Stimulated activated naive CD4-positive, alpha-beta T cell (primary cell): ENCODE data around the gene FMNL2.

Source experiments
- DNase-seq, 6 experiments: peaks; one replicate each; lab custom pipeline; 2025; lab: John Stamatoyannopoulos, UW

FMNL2 gene

GRCh38 chr2:152405206-152406118 lies 70.5 kb downstream of the FMNL2 start:
- DNase-seq = no peak

DNA sequence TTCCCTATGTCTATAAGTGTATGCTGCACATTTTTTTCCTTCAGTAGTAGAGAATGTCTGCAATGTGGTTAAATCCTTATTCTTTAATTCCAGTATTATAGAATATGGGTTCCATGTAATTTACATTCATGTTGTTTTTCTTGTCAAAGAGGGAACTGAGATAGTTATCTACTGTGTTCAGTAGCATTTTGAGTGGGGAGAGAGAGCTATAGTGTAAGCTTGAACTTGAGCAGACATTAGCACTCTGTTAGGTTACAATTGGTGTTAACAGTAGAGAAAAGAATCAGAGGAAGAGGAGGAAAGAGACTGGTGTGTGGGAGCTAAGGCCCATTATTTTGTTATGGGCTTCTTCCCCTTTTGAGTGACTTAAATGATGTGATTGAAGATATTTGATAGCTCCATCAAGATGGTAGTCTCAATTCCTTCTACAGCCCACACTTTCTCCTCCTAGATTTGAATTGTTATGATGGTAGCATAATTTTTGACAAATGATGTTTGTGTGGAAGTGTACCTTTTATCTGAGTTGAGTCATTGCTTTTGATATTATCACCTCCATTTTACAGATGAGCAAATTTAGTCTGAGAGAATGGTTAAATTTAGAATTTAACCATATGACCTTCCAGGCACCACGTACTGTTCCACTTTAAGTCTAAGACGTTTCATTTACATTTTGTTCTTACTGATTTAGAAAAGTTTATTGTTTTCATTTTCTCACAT lies 71.3 kb downstream of the FMNL2 start:
- no peak for DNase-seq

- no peak for DNase-seq
Measured at GRCh38 chr2:152406836-152407161, 71.8 kb downstream of the FMNL2 start.

DNA sequence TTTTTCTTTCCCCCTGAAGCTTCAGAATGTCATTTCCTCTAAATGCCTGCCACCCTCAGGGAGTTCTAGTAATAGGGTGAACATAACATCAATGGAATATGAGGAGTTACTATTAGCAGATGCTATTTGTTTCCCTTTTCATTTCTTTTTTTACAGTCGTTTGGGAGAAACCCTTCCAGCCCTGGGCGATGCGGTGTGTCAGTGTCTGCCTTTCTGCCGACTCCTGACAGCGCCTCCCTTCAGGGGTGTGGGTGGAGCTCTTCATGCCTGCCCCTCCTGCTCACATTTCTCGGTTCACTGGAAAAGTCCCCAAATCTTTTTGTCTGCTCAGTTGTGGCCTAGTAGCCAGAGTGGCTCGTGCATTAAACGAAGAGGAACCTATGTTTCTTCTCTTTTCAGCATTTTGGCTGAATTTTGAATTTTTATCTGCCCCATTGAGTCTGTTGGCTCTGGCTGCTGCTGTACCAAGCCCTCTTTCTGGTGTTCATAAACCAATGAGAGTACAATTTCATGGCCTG lies 72.3 kb downstream of the FMNL2 start:
- no peak for DNase-seq

DNA sequence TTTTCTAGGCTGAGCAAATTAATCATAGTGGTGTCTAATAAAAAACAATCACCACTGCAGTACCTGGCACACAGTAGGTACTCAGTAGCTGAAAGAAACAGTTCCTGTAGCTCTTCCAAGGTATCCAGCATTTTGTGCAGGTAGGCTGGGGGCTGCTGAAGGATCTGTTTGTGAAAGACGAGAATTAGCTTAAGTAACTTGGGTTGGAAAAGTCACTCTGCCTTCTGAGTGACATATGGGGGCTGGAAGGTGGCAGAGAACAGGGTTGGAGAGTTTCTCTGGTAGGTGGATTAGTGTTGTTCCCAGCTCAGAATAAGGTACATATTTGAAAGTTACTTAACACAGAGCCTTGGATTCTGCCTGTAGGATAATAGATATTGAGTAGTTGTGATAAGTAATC lies 72.8 kb downstream of the FMNL2 start:
- no peak for DNase-seq

DNA sequence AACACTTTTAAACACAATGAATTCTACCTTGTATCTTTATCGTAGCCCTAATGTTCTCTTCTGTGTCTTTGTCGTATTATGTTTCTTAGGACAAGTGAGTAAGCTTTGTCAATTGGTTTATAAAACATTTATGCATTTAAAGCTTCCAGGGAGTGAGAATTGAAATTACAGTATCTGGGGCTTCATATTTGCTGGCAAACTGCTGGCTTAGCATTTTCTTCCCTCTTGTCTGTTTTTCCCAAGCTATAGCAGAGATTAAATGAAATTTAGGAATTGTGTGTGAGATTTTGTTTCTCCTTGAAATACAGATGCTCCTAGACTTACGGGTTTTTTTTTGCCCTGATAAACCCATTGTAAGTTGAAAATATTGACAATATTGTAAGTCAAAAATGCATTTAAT lies 73.3 kb downstream of the FMNL2 start:
- DNase-seq = no peak

- DNase-seq = no peak
Measured at GRCh38 chr2:152409386-152410164, 74.6 kb downstream of the FMNL2 start.

DNA sequence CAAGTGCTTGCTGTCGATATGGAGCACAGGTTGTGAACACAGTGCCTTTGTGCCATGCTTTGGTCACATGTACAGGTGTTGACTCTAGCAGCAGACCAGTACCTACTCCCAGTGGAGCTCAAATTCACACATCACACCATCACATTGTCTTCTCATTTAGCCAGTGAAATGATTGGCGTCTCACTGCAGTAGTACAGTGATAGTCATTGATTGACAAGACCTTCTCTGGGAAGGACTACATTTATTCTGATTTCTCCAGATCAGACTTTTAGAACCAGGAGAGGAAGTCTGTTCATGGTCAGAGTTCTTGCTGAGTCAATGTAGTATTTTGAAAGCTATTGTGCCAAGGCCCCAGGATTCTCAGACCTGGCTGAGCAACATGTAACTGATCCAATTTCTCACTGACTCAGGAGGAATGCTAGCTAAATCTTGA lies 75.2 kb downstream of the FMNL2 start:
- DNase-seq = no peak

DNA sequence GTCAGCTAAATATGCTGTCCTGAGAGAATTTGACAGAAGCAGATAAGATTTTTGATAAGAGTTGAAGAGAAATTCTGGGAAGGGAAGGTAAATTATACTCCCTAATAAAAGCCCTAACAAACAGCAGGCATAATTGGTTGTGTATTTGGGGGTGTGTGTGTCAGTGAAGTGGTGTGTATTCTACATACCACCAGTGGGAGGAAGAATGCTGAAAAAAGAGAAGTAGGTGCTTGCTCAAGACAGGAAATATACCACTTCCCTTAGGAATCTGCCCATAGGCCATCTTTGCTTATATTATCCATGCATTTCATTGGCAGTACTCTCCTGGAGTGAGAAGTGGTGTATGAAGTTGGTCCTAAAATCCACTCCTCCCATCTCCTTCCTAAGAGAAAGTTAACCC lies 76.2 kb downstream of the FMNL2 start:
- DNase-seq = no peak

DNA sequence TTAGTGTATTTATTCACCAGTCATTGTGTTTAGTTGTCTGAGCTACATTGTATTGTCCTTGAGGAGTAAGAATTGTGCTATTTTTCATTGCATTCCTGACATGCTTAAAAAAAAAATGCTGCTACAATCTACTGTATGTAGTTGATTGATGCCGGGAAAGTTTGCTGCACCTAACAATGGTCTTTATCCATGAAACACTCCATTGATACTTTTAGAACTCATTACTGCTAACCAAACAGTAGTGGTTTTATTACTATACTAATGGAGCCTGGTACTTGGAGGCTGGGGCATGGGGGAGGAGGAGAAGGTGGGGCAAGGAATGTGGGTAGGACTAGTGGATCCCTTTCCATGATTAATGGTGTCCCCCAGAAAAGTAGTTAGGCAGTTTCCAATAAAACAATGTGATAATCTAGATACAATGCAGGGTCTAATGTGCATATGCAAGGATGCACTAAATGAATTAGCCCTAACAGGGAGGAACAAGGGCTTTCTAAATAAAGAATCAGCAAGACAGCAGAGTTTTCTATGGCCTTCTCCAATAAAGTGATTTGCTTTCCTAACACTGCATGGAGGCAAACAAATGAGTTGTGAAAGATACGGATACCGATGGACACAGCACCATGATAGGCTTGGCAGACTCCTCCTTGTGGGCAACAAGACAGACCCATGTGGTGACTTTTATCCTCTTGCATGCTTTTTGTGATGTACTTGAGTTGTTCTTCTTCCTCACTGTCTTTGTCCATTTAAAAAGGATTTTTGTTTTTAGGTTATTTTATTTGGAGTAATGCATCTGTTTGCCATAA lies 78.5 kb downstream of the FMNL2 start:
- no peak for DNase-seq

DNA sequence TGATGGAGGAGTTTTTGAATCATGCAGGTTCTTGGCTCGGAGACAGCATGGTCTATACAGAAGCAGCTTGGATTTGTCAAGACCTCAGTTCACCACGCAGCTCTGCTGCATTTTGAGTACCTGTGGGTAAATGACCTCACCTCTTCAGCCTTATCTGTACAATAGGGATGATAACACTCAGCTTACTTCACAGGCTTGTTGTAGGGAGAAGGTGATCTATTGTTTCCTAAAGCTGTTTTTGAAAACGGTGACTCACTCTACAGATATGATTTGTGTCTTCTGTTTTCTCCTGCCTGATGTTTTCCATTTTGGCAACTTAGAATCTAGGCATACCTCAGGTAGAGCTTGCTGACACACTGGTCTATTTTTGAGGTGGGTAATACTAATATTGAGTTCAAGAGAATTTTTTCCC lies 80.3 kb downstream of the FMNL2 start:
- no peak for DNase-seq

DNA sequence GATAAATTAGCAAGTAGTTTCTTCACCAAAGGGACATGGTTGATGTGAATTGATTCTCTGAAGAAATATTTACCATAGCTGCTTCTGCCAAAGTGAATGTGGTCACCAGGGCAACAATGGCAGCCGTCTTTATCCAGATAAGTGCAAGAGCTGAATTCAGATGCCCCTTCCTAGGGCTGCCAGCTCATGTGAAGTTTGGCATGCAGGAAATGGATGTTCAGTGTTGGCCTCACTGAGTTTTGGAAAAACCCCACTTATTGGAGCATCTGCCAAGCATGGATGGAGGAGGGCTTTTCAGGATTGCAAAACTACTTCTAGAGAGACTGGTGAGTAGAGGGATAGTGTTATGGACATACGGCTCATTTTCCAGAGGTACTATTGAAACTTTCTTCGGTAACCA lies 80.8 kb downstream of the FMNL2 start:
- no peak for DNase-seq

- DNase-seq = no peak
Measured at GRCh38 chr2:152418688-152419087, 83.7 kb downstream of the FMNL2 start.

DNA sequence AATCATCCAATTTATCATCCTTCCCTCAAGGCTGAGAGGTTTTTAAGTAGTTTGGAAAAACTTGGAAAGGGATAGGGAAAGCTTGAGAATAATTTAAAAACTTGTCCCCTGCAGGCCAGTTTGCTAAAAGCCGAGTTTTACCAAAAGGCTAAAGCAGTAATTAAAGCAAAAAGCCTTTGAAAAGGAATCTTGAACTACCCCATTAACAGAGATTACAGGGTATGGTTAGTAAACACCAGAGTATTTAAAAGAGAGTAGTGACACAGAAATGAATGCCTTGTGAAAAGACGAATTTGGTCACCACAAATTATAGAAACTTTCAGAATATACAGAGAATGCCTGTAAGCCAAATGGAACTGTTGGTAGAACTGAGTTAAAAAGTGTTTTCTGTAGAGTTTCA lies 85.0 kb downstream of the FMNL2 start:
- no peak for DNase-seq

- no peak for DNase-seq
Measured at GRCh38 chr2:152420363-152420762, 85.4 kb downstream of the FMNL2 start.

GRCh38 chr2:152420936-152421335 lies 86.0 kb downstream of the FMNL2 start:
- DNase-seq = no peak

DNA sequence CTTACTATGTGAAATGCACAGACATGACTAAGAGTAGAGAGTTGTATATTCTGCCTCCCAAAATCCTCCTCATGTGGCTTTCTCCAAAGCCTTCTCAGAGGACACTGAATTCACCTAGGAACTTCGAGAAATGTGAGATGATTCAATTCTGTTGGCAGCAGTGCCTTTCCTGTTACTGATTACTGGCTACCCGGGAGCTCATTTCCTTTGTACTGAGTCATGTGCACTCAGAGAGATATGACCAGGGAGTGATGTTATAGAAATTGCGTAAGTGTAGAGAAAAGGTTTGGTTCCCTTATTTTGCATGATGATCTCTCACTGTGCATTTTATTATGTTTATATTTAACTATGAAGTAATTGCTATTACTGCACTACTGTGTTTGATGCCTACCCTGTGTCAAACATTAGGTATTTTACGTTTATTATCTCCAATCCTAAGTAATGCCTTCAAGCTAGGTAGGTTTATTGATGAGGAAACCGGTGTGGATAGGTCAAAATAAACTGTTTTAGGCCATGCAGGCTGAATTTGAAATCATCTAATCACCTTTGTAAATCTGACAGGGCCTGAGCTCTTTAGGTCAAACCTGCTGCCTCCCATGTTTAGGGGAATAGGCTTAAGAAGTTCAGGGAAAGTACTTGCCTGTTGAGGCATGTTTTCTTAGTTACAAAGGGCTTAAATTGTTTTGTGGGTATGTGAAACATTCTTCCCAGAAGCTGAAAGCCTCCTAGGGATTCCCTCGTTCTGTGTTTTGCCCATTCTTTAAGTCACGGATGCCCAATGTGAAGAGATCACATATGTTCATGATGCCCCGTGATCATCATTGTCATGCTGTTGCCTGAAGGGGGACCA lies 86.8 kb downstream of the FMNL2 start:
- no peak for DNase-seq

GRCh38 chr2:152423684-152424083 lies 88.7 kb downstream of the FMNL2 start:
- DNase-seq = no peak

DNA sequence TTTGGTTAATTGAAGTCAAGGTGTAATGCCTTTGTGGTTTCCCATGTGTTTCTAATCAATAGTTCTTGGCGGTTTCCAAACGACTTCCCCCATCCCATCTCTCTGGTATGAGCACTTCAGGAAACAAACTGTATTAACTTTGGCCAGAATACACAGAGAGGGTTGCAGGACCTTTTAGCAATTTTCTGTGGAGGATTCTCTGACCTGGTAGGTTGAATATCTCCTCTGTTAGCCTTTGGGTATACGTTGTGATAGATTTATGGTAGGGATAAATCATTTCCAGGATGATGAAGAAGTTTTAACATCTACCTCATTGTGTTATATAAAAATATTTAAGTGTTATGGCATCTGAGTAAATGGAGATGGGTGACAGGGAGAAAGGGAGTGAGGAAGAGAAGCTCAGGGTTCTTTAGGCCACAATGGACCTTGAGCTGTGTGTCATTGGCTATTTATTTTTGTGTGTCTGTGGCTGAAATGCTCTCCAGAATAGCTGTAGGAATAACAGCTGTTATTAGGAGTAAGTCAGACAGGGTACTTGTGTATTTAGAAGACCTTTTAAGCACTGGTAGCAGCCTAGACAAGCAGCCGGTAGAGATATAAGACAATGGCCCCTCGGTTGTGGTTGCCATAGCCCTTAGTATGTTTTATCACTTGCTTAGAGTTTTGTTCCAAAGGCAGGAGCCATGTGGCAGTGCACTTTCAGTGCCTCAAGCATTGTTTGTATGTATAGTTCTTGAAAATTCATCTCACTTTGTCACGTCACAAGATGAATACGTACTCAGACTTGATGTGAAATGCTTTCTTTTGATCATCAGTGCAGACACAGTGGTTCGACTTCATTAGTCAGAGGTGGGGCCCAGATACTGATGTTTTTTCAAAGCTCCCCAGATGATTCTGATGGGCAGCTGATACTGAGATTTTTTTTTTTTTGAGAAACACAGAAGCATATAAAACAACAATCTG lies 91.1 kb downstream of the FMNL2 start:
- DNase-seq = no peak
